Measurements from ENCODE around the gene NTRK2.

- TF ChIP-seq SUZ12 (IDR thresholded peaks at IDR 0.05) (no peak), TARDBP (IDR thresholded peaks at IDR 0.05) (no peak), BHLHE40 (IDR thresholded peaks at IDR 0.05; ENCODE audit: borderline replicate concordance) (no peak), L3MBTL2 (conservative IDR thresholded peaks at IDR 0.05) (no peak), FOXA1 (IDR thresholded peaks at IDR 0.05) (no peak), ELF4 (IDR thresholded peaks at IDR 0.05) (no peak), HDGF (IDR thresholded peaks at IDR 0.05; ENCODE audit: borderline replicate concordance) (no peak), NFRKB (IDR thresholded peaks at IDR 0.05) (no peak), FOXK2 (IDR thresholded peaks at IDR 0.05) (no peak), SP1 (IDR thresholded peaks at IDR 0.05) (no peak), PKNOX1 (IDR thresholded peaks at IDR 0.05) (no peak), LEF1 (IDR thresholded peaks at IDR 0.05; ENCODE audit: borderline replicate concordance) (no peak), CTBP1 (IDR thresholded peaks at IDR 0.05; ENCODE audit: borderline replicate concordance) (no peak), FOXM1 (IDR thresholded peaks at IDR 0.05; ENCODE audit: borderline replicate concordance) (no peak)
These were observed 39.5 kb downstream of the NTRK2 start for GRCh38 chr9:84709056-84709455.

Data from HEK293T (cell line).